Stimulated activated naive CD4-positive, alpha-beta T cell treated with Interleukin-2 at 50 U/mL for 16 hours (primary cell): ENCODE measurements around the gene MBOAT2.

Experiments
- DNase-seq: peaks from one replicate; lab custom pipeline; 2025; lab: John Stamatoyannopoulos, UW

The MBOAT2 gene

GRCh38 chr2:8821276-8822217 is 181.9 kb downstream of the MBOAT2 start:
- DNase-seq: no peak

GRCh38 chr2:8819948-8820347 is 183.5 kb downstream of the MBOAT2 start:
- DNase-seq: no peak

- no peak for DNase-seq
Measured at GRCh38 chr2:8819194-8819593, 184.3 kb downstream of the MBOAT2 start.

- no peak for DNase-seq
Measured at GRCh38 chr2:8817221-8817620, 186.3 kb downstream of the MBOAT2 start.

- DNase-seq: no peak
Measured at GRCh38 chr2:8806885-8807704, 196.4 kb downstream of the MBOAT2 start.

- DNase-seq: no peak
Measured at GRCh38 chr2:8805278-8806210, 197.9 kb downstream of the MBOAT2 start.

- peak; percentile 34 for DNase-seq
Measured at GRCh38 chr2:8803658-8804379, 199.7 kb downstream of the MBOAT2 start.

- no peak for DNase-seq
Measured at GRCh38 chr2:8802741-8803140, 200.7 kb downstream of the MBOAT2 start.
